Measurements from ENCODE around the gene PDHX.

GRCh38 chr11:34984514-34984913, 68.1 kb downstream of the PDHX start:
- TF ChIP-seq CTCF (IDR thresholded peaks at IDR 0.05) (no peak), POLR2A (IDR thresholded peaks at IDR 0.05) (no peak)
